HG03175 (cell line): ENCODE results near the gene PPDPF.
"Not testable (repeated sequence)": the region's sequence is repeated elsewhere in the genome, so short reads cannot be mapped to it uniquely, and the experiment has no call there.

ENCODE experiments used
- ATAC-seq: cut with Tn5 transposase; IDR thresholded peaks from one replicate; pipeline ENCODE4 v1.9.1; 2021; ENCODE audit warnings: mild to moderate bottlenecking, moderate library complexity; ENCODE audit not compliant: unreplicated experiment

PPDPF gene

DNA sequence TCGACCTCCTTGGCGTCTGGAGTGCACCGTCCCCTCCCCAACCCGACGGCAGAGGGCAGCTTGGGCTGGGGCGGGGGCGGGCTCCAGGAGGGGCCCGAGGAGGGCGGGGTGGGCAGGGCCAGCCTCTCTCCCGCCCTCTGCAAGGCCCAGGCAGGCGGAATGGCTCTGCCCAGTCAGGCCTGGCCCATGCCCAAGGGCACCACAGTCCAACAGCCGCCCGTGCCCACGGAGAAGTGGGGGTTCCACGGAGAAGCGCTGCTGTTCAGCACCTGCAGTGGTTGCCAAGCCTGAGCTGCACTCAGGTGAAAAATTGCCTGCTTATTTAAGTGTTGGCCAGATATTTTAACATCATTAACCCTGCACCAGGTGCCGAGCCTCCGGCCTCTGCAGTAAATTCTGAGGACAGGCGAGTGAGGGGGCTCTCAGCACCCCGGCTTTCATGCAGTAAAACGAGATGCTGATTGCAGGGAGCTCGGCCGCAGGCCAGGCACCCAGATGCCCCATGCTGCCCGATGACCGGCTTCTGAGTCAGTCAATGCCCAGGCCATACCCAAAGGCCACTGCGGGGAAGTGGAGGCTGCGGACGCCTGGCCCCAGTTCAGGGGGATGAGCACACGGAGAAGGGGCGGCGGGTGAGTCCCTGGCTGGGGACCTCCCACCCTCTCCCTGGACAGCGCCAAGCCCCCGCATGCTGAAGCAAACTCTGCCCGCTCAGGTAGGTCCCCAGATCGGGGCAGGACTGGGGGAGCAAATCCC lies 27.3 kb downstream of the PPDPF start, which contains the start of gene SRMS:
Gene SRMS (minus strand): TSS at position 25 of the 756 bp plus-strand sequence. CDS start 286 bp downstream, outside the sequence.
- ATAC-seq = no peak

DNA sequence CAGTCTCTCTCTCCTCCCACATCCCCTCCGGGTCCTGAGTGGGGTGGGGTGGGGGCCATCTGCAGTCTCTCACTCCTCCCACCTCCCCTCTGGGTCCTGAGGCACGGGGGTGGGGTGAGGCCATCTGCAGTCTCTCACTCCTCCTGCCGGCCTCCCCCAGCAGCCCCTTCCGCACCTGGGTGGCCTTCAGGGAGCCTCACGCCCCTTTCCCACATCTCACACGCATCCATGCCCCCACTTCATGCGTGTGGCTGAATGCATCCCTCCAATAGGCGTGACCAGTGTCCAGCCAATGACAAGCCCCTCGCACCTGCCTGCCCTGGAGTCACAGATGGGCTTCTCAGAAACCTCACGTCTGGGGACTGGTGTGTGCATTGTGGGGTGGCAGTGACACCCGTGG lies 28.0 kb downstream of the PPDPF start:
- ATAC-seq = no peak

DNA sequence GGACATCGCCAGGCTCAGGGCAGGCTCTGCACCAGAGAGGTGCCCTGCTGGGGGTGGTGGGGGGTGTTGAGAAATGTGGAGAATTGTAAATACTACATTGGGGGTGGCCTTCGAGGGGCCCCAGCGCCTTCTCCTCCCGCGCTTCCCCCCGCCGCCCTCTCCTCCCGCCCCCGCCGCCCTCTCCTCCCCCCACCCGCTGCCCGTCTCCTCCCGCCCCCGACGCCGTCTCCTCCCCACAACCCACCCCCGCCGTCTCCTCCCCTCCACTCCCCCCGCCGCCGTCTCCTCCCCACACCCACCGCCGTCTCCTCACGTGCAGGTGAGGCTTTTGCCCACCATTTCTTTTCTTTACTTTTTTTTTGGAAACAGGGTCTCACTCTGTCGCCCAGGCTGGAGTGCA lies 28.5 kb downstream of the PPDPF start:
- ATAC-seq = no peak

DNA sequence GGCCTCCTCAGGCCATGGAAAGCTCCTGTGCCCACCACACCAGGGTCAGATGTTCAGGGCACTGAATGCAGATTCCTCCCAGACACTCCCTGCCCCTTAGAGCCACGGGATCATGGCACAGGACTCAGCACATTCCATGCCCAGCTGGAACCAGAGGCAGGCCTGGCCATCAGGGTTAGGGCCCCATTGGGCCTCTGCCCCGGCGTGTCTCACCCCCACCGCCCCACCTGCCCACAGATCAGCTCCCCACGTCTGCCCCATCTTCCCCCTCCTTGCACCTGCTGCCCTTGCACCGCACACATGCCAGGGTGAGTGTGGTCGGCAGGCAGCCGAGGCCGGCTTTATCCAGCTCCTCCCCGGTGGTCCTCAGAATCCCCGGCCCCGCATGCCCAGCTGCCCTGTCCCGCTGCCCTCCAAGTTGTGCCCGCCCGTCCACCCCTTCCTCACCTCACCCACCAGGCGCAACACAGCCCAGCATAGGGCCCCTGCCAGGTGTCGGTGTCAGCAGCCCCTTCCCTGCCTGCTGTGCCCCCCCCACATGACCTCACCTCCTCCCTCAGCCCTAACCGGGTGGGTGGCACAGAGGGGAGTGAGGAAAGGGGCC lies 29.2 kb downstream of the PPDPF start:
- ATAC-seq = no peak

DNA sequence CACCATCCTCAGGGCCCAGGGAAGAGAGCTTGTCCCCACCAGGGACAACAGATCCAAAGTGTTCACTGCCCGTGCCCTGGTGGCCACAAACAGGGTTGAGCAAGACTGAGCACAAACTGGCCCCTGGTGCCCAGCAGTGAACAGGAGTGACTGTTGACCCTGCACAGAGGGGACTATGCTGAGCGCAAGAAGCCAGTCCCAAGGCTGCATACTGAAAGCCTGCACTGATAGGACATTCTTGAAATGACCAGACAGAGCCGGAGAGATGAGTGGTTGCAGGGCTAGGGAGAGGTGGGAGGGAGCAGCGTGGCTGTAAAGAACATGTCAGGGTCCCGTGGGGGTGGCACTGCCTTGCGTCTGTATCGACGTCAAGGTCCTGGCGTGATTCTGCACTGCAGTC lies 30.5 kb downstream of the PPDPF start:
- ATAC-seq = no peak

DNA sequence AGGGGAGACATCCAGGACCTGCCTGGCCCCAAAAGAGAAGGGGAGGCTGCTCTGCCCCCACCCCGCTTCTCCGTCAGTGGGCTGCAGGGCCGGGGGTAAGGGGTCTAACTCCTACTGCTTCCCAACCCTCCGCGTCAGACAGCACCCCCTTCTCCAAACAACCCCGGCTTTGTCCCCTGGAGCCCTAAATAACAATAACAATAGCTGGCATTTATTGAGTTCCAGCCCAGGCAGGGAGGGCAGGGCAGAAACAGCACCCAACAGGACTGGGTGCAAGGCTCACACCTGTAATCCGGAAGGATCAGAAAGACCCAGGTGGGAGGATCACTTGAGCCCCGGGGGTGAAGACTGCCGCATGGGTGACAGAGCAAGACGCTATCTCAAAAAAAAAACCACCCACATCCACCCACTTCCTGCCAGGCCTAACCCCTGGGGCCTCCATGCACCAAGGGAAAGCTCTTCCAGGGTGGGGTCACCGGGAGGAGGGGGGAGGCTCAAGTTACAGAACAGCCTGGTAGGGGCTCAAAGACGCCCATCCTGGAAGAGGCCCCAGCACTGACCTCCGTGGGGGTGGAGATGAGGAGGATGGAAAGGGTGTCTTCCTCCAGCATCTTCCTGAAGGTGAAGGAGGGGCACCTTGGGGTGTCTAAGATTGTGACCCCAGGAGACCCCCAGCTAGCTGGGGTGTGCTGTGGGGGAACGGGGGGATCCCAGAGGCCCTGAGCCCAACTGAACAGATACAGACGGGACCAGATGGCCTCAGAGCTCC lies 32.1 kb downstream of the PPDPF start:
- ATAC-seq = peak; percentile 34

DNA sequence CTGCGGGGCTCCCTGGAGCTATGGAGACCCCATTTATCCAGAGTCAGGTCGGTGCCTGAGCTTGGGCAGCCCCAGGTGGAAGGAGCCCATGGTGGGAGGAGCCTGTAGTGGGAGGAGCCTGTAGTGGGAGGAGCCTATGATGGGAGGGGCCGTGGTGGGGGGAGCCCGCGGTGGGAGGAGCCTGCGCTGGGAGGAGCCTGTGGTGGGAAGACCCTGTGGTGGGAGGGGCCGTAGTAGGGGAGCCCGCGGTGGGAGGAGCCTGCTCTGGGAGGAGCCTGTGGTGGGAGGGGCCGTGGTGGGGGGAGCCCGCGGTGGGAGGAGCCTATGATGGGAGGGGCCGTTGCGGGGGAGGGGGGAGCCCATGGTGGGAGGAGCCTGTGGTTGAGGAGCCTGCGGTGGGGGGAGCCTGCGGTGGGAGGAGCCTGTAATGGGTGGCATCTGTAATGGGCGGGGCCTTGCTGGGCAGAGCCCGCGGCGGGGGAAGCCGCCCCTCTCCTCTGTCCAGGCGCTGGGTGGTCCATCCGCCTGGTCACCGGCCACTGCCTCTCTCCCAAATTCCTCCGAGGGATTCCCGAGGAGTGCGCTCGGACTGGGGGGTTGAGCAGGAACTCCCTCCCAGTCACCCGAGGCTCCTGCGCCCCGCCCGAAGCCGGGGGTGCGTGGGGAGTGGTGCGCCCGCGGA lies 32.8 kb downstream of the PPDPF start:
- ATAC-seq = peak; percentile 38

DNA sequence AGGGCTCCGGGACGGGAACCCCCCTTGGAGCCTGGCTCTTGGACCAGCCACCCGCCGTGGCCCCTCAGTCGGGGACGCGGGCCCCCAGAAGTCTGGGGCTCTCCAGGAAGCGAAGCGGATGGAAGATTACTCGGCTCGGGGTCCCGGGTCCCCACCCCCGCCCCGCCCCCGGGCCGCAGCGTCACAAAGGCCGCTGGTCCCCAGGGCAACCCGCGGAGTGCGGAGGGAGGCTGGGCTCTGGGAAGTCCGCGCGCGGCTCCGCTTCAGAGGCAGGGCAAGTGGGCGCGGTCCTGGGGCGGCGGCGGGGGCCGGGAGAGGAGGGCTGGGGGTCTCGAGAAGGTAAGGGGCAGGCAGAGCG lies 33.3 kb downstream of the PPDPF start, which contains the start of gene FNDC11:
Gene FNDC11 (plus strand): TSS at position 227 of the 358 bp plus-strand sequence. CDS start 1,505 bp downstream, outside the sequence.
- peak; percentile 11 for ATAC-seq

DNA sequence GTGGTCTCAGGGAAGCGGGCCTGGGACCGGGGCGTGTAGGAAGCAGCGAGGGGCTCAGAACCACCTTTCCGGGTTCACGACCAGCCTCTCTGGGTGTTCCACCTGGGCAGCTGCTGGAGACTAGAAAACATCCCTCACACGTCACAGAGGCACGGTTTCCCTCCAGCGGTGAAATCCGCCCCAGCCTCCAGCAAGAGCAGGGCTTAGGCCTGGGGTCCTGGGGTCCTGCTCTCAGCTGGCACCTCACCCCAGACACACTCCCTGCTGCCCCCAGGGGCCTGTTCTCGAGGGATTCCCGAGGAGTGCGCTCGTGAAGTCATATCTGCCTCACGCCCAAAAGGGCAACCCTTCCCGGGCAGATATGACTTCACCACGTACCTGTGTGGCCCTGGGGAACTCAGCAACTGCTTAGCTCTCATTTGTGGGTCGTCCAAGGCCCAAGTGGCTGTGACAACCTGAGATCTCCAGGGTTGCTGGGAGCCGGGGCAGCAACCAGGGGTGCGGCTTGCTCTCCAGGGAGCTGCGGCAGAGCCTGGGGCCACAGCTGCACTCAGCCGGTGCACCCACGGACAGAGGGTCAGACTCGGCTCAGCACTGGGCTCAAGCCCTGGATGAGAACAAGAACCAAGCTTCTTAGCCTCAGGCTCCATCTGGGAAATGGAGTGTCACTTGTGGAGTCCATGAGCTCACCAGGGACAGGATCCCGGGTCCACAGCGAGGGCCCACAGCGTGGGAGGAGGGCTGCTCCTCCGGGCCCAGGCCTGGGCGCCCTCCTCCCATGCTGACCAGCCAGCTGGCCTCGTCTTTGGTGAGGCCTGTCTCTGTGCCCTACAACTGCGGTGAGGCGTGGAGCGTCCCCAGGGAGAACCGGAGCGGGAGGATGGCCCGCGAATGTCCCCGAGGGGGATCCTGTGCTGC lies 34.1 kb downstream of the PPDPF start:
- ATAC-seq = no peak

DNA sequence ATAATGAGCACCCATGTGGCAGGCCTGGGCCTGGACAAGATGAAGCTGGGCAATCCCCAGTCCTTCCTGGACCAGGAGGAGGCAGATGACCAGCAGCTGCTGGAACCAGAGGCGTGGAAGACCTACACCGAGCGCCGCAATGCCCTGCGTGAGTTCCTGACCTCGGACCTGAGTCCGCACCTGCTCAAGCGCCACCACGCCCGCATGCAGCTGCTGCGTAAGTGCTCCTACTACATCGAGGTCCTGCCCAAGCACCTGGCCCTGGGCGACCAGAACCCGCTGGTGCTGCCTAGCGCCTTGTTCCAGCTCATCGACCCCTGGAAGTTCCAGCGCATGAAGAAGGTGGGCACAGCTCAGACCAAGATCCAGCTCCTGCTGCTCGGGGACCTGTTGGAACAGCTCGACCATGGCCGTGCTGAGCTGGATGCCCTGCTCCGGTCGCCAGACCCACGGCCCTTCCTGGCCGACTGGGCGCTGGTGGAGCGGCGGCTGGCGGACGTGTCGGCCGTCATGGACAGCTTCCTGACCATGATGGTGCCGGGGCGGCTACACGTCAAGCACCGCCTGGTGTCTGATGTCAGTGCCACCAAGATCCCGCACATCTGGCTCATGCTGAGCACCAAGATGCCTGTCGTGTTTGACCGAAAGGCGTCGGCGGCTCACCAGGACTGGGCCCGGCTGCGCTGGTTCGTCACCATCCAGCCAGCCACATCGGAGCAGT lies 35.3 kb downstream of the PPDPF start:
- no peak for ATAC-seq

DNA sequence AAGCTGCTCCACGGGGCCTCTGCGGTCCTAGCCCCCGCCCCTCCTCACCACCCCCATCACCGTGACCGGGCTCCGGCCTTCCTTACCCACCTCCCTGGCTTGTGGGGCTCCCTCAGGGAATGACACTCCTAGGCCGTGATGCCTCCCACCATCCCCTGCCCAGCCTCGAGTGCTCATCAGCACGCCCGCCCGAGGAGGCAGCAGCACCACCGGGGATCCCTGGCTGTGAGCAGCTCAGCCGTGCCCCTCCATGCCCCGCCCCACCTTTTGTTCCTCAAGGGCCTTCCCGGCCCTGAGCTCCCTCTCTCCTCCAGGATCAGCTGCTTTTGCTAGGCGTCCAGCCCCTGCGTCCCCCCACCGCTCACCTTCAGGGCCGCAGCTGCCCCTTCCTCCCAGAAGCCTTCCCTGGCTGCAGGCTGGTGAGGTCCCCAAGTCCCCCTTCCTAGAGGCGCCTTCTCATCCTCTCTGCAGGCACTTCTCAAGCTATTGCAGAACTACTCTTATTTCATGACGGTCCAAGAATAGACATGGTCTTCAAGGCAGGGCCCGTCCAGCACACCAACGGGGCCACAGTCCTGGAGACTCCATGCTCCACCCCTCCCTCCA lies 36.4 kb downstream of the PPDPF start:
- ATAC-seq = no peak

DNA sequence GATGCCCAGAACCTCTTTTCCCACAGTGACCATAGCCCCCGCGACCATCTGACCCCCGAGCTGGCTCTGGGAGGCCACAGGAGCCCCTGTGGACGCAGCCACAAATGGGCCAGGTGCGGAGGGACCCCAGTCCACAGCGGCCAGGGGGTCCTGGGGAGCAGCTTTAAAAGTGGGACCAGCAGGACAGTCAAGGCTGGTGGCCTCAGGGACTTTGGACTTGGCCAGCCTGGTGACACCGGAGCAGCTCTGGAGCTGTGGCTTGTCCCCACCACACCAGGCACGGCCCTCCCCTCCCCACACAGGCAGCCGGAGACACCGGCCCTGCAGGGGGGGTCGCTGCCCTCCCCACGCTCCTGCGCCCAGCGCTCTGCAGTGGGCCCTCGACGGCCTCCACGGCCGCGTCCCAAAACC lies 36.9 kb downstream of the PPDPF start:
- ATAC-seq = no peak

DNA sequence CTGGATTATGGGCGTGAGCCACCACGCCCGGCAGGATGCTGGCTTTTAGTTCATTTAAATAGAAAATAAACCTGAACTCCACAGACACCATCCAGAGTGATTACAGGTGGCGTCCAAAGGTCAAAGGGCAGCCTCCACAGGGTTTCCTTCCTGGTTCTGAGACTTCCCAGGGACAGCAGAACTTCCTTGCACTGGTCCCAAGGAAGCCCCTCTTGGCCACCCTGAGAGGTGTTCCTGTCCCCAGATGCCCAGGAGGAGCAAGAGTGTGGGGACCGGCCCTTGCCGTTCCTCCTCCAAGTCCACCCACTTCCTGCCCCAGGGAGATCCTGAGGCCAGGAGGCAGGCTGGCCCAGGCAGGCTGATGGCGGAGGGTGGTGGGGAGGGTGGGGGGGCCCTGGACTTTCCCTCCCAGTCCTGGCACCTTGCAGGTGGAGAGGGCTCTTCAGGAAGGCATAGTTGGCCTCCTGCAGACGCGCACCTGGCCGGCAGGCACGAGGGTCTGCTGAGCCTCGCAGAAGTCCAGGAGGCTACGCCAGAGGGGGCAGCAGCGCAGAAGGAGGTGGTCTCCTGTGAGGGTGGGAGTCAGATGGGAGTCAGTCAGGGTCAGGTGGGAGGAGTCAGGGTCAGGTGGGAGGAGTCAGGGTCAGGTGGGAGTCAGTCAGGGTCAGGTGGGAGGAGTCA lies 38.4 kb downstream of the PPDPF start:
- ATAC-seq = no peak

DNA sequence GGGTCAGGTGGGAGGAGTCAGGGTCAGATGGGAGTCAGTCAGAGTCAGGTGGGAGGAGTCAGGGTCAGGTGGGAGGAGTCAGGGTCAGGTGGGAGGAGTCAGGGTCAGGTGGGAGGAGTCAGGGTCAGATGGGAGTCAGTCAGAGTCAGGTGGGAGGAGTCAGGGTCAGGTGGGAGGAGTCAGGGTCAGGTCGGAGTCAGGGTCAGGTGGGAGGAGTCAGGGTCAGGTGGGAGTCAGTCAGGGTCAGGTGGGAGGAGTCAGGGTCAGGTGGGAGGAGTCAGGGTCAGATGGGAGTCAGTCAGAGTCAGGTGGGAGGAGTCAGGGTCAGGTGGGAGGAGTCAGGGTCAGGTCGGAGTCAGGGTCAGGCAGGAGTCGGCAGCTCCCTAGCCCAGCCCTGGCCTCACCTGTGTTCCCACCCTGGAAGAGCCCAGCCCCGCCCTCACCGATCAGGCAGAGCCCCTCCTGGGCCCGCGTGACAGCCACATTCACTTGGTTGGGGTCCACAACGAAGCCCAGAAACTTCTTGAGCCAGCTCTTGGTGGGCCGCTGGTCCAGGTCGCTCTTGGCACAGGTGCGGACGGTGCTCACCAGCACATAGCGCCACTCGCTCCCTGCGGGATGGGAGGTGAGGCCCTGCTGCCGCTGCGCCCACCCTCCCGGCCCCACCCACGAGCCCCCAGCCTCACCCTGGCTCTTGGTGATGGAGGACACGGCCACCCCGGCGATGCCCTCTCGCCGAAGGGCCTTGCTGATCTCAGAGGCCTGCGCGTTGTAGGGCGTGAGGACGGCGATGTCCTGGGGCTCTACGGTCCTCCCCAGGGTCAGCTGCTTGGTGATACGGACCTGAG lies 39.1 kb downstream of the PPDPF start:
- not testable (repeated sequence) for ATAC-seq

DNA sequence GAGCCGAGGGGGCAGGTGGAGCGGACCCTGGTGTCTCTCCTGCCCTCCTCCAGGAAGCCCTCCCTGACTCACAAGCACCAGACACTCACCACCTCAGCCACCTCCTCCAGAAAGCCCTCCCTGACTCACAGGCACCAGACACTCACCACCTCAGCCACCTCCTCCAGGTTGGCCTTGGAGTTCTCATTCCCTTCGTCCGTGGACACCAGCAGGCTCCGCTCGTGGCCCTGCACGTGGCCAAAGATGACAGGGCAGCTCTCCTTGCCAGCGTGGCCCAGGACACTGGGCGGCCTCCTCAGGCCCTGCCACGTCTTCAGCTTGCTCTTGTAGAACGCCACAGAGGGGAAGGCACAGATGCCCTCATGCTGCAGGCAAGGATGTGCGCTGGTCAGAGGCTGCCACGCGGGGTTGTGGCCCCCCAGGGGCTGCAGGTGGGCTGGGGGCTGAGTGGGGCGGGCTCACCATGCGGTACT lies 39.8 kb downstream of the PPDPF start:
- no peak for ATAC-seq

DNA sequence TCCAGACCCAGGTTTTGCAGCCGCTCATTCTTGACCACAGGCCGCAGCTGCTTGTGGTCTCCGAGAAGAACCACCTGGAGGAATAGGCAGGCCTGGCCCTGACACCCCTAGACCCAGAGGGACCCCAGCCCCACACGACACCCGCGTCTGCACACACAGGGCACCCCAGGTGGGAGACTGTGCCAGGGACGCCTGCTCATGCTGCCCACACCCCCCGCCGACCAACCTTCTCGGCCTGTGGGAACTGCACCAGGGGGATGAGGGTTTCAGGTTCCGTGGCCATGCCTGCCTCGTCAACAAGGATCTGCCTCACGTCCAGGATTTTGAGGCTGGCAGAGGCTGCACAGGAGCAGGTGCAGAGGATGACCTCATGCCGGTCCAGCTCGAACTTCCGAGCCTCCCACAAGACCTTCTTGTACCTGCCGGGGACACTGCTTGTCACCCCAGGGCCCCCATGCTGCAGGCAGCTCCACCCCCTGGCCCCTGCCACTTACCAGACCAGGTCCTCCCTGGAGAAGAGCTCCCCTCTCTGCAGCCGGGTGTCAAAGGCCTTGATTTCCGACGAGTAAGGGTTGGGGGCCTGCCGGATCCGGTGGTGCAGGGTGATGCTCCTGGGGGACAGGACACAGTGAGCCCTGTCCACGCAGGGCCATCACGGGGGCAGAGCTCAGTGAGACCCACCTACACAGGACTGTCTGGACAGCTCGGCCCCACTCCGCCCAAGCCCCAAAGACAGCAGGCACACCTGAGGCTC lies 40.5 kb downstream of the PPDPF start:
- ATAC-seq = no peak
